NCI-H524 (cell line): Measurements from ENCODE around the gene KAT2A.
A peak's percentile ranks its signal among the peaks of the same experiment; 100 is the strongest.
"Not testable (repeated sequence)": the region's sequence is repeated elsewhere in the genome, so short reads cannot be mapped to it uniquely, and the experiment has no call there.

Source experiments
- DNase-seq, 2 experiments: peaks; one replicate each; lab custom pipeline; 2025; lab: John Stamatoyannopoulos, UW

KAT2A gene

DNA sequence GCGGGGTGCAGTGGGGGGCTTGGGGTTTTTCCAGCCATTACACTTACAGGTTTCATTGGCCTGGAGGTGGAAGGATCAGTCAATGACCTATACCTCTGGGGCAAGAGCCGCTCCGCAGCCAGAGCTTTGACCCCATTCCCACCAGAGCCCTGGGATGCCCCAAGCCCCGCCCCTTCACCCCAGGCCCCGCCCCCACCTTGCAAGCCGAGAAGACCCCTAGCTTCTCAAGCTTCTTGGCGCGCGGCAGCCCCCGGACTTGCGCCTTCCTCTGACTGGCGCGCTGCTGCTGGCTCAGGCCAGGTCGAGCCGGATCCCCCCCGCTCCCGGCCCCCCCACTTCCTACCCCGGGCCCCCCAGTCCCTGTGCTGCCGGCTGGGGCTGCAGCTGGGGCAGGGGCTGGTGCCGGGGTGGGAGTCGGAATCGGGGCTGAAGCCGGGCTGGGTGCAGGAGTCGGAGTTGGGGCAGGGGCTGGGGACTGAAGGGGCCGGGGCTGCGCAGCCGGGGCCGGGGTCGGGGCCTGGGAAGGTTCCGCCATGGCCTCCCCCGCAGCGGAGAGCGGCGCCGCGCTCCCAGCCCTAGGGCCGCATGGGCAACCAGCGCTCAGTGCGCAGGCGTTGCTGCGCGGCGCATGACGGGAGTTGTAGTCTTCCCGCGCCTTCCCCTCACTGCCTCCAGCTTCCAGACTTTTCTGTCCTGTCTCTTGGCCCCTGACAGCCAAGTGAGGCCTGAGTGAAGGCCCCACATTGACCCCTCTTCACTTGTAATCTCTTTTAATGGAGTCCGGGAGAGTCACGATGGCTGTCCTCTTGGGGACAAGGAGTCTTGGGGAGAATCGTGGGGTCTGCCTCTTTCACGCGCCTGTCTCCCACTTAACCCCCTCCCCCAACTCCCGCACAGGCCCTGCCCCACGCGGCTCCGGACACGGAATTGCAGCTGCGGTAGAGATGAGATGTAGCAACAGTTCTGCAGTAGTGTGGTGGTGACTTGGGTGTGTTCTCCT, at the start of gene KAT2A:
Gene KAT2A, minus strand, starts transcription at position 598 of the 1,000 bp plus-strand sequence. Its CDS starts 63 bp downstream, at position 535.
- peak; percentile 70 to 85 for DNase-seq

DNA sequence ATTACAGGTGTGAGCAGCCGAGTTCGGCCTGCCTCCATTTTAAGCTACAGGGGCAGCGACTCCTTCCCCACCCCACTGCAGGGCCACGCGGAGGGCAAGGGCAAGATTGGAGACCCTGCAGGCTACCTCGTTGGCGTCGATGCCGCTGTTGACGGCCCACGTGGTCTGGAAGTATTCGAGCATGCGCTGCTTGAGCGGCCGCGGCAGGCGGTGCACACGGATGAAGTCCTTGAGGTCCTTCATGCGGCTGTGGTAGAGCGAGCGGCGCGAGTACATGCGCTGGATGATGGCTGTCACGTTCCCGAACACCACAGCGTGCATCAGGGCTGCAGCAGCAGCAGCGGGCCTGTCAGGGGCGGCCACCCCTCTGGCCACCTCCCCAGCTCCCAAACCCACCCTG, 48.2 kb upstream of the KAT2A start:
- DNase-seq = no peak

DNA sequence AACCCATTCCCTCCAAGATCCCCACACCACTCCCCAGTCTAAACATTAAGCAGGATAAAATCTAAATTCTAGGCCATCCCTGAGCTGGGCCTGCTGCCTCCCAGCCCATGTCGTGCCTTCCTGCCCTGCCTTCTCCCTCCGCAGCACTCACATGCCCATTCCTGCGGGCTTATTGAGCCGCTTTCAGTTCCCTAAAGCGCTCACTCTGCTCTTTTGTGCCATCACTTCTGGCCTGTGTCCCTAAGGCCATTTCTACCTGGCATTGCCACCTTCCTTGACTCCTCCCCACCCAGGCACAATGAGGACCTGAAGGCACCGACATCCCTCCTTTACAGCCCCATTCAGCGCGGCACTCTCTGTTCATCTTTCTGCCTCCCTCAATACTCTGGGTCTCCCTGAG, 46.6 kb upstream of the KAT2A start:
- no peak for DNase-seq

DNA sequence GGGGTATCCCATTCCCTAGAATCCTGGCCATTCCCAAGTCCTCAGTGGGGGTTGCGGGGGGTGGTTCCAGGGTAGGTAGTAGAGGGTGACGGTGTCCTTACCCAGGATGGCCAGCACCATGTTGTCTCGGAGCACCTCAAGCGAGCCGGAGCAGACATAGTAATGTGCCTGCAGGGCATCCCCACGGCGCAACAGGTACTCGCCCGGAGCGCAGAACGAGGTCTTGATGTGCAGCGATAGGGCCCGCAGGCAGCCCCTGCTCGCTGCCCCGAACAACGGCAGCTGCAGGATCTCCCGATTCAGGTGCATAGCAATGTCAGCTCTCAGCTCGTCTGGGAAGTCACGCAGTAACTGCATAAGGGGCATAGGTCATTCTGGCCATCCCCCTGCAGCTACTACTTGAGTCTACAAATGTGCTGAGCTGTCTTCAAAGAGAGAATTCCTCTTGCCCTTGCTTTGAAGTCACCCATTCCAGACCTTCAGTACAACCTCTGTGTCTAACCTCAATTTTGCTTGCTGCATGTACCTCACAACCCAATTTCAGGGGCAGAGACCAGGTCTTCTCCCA, 45.1 kb upstream of the KAT2A start:
- DNase-seq = no peak

DNA sequence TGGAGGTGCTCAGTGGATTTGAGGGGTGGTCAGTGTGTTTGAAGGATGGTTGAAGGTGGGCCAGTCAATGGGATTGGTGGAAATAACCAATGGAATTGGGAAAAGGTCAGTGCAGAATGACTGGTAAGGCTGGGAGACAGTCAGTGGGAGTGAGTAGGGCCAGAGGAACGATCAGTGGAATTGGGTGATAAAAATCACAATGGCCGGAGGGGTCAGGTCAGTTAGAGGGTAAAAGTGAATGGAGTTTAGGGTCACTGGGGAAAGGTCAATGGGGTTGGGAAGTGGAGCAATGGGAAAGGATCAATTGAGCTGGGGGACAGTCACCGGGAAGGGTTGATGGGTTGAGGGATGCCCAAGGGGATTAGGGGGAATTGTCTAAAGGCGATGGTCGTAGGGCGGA, 44.6 kb upstream of the KAT2A start:
- no peak for DNase-seq

DNA sequence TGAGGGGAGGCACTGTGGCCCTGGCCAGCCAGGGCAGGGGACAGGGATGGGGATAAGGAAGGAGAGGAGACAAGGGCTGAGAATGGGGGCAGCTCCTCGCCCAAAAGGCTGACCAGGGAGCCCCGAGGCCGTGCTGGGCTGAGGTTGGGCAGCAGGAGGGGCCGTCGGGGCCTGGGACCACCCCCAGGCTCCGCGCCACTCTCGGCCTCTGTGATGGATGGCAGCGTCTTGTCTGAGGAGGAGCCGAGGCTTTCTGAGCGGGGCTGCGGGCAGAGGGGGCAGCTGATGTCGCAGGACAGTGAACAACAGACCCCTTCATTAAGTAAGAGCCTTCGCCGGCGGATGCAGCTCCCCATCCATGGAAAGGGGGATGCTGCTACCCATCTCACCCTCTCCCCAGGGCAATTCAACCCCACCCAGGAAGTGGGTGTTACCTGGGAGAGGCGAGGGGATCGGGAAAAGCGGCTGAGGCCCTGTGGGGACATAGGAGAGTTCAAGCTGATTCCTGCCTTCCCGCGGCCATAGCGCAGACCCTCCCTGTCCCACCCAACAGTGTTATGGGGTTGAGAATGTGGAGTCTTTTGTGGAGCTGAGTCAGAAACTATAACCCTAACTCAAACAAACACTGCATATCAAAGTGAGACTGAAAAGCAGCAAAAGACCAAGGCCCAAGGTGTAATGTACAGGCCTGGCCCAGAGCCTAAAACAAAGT, 42.7 kb upstream of the KAT2A start:
- DNase-seq = no peak

DNA sequence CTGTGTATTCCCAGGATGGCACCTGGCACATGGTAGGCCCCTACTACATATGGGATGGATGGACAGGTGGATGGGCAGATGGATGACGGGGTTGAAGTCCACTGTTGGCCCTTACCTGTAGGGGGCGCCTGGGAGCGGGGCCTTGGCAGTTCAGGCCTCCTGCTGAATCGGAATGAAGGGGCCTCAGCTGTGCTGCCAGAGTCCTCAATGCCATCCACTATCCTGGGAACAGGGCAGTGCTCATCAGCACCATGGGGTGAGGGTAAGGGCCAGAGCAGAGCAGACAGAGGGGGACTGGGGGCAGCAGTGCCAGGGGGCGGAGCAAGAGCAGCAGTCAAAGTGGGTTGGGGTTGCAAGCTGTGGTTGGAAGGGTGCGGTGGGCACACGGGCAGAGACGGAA, 41.9 kb upstream of the KAT2A start:
- peak in 1 of 2 experiments; percentile 16 for DNase-seq

DNA sequence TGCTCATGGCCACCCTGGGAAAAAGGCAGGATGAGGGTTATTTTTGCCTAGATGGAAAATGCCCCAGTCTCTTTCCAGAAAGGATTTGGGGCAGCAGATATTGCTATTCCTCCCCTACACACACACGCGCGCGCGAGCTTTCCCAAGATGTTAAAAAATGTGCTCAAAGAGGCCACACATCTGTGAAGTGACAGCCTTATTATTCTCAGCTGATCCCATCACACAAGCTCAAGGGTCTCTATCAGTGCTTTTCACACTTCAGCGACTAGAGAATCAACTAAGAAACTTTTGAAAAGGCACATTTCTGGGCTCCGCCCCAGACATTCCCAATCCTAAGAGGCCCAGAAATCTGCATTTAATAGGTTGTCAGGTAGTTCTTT, 39.4 kb upstream of the KAT2A start:
- no peak for DNase-seq

DNA sequence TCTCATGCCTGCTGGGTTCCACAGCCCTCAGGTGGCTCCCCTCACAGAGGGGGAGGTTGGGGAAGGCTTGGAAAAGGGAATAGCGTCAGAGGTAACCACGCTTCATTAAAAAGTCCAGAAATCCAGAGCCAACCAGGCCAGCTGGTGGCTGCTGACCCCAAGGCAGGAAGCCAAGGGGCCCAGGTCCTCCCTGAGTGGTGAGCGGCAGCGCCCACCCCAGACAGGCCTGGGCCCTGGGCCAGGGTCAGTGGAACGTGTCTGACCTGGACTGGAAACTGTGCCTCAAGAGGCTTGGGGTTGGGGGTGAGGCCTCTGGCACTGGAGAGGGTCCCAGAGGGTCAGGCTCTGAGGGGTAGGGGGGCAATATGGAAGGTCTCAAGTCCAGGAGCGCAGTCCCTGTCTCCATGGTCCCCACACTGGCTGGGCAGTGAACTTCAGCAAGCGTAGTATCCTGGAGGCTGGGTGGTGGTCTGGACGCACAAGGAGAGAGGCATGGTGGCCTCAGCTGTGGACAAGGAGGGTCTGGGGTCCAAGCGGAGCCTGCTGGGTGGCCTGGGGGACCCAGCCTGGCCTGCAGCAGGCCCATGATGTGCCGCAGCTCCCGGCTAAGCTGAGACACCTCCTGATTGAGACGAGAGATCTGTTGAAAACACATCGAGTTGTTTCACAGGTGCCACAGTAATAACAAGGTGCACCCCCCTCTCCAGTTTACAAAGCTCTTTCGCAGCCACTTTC, 38.8 kb upstream of the KAT2A start:
- no peak for DNase-seq

DNA sequence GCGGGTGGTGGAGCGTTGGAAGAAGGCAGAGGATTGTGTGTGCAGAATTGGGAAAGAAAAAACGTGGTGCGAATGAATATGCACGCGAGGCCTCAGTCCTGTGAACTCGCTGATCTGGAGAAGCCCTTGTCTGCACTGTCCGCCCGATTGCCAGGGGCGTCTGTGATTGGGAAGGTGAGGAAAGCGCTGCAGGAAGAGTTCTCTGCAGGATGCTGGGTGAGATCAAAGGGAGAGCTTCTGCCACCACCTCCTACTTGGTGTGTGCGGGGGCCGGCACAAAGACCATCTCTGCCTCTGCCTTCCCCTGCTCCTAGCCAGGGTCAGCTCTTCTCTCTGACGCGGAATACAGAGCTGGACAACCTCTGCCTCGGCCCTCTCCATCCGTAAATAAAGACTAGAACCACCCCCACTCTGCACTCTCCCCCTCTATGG, 34.5 kb upstream of the KAT2A start:
- DNase-seq = no peak

DNA sequence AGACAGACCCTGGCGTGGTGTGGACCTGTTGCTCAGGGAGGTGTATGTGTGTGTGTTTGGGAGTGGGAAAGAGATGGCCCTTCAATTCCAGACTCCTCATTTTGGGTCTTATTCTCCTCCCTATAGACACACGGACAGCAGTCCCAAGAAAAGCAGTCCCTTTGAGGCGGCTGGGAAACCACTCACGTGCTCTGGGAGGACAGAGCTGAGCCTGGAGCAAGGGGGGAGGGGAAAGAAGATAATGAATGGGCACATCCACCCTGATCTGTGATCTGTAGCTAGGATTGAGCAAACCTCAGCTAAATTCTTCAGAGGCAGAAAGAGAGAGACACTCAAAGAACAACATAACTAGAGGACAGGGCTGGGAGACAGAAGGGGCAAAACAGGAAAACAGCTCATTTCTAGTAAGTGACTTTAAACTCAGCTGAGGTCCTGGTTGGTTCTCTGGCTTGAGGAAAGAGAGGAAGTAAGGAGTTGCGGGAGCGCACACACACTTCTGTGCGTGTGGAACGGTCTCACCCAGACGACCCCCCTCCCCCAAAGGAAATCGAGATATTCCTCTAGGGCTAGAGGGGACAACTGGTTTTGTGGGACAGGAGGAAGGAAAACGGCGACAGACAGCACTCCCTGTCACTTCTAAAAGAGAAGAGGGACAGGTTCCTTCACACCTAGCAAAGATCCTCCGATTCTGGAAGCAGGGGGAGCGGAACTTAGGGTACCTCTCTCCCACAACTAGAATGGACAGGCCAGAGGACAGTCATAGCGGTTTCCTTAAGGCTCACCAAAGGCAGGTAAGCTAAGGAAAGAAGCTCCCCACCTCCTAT, 33.0 kb upstream of the KAT2A start:
- no peak for DNase-seq

DNA sequence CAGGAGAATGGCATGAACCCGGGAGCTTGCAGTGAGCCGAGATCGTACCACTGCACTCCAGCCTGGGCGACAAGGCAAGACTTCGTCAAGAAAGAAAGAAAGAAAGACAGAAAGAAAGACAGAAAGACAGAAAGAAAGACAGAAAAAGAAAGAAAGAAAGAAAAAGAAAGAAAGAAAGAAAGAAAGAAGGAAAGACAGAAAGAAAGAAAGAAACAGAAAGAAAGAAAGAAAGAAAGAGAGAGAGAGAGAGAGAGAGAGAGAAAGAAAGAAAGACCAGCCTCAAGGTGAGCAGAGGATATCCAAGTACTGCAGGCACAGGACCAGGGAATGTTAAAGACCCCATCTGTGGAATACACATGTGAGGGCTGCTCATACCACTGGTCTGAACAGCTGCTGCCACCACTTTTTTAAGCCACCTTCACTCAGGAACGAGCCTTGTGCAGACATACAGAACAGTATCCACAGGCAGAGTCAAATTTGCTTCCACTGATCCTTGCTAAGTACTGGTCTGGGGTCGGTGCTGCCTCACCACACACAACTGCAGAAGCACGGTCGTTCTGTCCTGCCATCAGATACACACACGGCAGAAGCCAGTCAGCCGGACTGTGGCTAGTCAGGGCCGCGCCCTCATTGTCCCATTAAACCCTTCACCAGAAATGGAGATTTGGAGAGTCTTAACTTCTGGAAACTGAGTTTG, 25.9 kb upstream of the KAT2A start:
- no peak for DNase-seq

DNA sequence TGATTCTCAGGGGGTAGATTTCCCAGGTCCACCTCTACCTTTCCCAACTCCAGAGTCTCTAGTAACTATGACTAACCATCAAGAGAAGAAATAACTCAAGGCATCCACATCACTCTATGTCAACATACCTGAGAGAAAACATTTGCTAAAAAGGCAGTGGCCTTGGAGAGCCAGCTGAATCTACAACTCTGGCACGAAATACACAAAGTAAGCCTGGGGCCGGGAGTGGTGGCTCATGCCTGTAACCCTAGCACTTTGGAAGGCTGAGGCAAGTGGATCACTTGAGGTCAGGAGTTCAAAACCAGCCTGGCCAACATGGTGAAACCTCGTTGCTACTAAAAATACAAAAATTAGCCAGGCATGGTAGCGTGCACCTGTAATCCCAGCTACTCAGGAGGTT, 22.0 kb upstream of the KAT2A start:
- DNase-seq = not testable (repeated sequence)

DNA sequence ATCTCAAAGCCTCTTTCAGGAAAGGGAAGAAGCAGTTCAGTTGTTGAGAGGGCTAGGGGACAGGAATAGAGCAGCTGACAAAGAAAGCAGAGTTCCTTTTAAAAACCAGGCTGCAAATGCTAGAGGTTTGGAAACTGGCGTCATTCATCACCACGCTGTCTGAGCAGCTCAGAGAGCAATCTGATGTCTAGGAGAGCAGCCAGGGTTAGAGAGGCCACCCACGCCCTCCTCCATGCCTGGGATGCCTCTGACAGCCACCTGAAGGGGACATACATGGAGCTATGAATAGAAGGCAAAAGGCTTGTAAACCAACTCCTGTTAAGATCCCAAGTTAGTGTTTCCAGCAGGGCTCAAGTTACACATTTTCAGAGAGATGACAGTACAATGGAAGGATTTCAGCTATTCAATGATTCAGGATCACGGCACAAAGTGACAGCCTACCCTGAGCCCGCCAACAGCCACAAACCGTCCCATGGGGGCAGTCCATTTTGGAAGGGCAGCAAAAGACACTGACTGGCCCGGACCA, 21.3 kb upstream of the KAT2A start:
- no peak for DNase-seq

DNA sequence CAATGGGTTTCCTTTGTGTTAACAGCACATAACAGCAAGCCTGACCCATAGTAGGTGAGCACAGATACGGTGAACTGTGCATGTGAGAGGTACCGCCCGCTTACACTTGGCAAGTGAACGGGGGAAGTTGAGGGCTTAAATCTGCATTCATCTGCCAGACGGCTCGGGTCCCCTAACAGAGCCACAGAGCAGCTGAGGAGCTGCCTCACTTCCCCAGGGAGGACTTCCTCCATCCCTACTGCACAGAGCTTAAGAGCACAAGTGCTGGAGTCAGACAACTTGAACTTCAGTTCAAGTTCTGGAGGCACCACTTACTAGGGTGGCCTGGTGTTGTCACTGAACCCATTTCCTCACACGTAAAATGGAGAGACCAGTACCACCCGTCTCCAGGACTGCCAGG, 20.2 kb upstream of the KAT2A start:
- no peak for DNase-seq

DNA sequence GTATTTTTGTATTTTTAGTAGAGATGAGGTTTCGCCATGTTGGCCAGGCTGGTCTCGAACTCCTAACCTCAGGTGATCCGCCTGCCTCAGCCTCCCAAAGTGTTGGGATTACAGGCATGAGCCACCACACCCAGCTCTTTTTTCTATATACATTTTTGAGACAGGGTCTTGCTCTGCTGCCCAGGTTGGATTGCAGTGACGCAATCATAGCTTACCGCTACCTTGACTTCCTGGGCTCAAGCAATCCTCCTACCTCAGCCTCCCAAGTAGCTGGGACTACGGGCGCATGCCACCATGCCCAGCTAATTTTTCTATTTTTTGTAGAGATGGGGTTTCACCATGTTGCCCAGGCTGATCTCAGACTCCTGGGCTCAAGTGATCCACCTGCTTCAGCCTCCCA, 19.5 kb upstream of the KAT2A start:
- DNase-seq = not testable (repeated sequence)

DNA sequence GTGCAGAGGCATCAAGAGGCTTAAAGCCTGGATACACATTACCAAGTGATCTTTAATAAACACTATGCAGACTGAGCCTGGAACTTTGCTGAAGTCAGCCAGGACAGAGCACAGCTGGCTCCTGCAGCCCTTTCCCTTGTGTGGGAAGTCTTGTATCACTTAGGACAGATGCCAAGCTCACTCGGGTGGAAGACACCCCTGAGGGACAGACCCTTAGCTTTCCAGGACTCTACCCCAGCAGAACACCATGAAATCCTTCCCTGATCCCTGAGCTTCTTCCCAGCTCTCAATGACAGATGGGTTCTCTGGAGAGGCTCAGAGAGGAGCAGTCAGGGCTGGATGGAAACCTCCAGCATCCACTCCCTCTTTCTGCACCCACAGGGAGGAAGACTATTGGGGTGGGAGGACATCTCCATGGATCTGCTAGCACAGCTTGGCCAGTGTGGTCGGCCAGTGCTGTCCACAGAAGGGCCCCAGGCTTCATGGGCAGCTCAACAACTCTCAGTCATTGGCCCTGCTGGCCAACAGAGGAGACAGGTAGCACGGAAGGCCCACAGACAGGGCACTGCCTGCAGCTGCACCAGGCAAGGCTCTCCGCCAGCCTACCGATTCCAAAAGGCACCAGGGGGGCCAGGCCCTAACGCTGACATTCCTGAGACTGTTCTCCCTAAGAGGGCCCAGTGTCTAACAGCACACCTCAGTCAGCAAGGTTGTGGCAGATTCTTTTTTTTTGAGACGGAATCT, 17.8 kb upstream of the KAT2A start:
- DNase-seq = peak; percentile 31 to 58

DNA sequence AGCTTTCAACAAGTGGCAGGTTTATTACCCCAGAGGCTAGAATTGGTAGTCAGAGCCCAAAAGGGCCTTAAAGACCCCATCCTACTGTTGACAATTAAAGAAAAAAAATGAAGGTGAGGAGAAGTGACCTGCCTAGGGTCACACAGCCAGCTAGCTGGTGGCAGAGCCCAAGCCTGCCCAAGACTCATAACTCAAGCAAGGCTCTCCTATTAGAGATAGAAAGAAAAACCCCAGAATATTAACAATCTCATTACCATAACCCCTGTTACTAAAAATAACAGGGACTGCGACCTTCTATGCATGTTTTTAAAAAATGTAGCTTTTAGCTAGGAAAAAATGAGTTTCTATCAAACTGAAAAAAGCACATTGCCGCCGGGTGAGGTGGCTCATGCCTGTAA, 15.5 kb upstream of the KAT2A start:
- DNase-seq = no peak
